KG1 (cell line): ENCODE measurements around the gene PSD.
"Not testable (repeated sequence)": the region's sequence is repeated elsewhere in the genome, so short reads cannot be mapped to it uniquely, and the experiment has no call there.

ENCODE experiments used
- DNase-seq: peaks from one replicate; lab custom pipeline; 2025; lab: John Stamatoyannopoulos, UW

PSD gene

DNA sequence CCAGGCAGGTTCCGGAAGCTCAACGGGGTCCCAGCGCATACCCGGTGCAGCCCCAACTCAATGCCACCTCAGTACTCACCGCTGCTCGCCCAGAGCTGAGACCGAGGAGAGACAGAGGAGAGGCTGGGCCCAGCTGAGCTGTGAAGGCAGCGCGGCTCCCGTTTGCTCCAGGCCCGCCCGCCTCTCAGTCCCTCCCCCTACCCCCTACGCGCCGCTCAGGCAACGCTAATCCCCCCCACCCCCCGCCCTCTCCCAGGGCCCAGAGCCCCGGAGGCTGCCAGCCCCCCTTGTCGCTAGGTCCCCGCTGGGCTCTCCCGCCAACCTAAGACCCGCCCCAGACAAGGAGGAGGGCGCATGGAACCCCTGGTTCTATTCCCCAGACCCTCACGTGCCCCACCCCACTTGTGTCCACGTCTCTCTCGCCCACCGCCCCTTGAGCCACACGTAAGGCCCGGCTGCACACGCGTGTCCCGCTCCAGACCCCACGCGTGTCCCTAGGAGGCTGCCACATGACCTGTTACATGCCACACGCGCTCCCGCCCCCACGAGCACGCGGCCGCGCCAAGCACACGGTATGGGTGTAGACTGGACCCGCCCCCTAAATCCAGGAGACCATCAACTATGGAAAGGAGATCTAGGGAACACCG, at the start of gene PSD:
PSD (minus strand) TSS at position 164 of the 647 bp plus-strand sequence. CDS start 1,747 bp downstream, outside the sequence.
- DNase-seq: no peak

DNA sequence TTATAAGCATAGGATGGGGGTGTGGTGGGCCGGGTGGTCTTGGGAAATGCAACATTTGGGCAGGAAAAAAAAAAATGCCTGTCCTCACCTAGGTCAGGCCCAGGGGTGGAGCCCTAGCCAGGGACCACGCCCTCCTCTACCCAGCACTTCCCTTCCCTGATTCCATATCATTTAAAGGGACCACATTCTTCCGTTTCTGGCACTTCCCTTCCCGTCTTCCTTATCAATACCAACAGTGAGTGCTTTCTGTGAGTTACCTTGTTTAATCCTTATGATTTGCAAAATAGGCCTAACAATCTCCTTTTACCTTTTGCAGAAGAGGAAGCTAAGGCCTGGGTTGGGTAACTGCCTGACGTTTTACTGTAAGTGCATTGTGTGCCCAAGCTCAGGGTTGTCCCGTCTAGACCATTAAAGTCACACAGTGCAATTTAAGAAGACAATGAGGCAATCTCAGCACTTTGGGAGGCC, 49.4 kb upstream of the PSD start:
- DNase-seq: no peak

DNA sequence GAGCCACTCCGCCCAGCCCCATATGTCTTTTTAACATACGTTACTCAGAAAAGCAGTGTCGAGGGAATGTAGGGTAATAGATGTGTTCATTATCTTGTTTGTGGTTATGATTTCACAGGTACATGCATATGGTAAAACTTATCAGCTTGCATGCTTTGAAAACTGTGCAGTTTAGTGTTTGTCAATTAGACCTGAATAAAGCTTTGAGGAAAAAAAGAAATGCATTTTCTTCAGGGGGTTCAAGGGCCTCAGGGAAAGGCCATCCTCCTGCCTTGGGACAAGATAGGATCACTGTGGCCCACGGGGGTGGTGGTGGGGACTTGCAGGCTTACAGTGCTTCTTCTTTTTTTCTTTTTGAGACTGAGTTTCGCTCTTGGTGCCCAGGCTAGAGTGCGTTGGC, 48.7 kb upstream of the PSD start:
- DNase-seq: no peak

DNA sequence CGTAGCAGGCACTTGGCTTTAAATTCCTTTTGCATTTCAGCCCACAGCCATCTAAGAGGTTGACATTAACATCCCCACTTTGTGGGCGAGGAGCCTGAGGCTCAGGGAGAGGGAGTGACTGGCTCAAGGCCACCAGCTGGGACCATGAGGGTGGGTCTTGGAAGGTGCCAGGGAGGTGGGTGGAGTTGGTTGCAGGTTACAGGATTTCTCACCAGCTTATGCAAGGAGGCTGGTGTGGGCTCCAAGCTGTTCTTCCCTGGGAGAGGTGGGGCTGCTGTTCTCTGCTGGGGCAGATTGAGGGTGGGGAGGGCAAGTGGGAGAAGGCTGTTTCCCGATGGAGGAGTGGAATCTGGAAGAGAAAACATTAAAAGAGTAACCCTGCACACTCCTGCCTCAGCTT, 46.9 kb upstream of the PSD start:
- DNase-seq: no peak

DNA sequence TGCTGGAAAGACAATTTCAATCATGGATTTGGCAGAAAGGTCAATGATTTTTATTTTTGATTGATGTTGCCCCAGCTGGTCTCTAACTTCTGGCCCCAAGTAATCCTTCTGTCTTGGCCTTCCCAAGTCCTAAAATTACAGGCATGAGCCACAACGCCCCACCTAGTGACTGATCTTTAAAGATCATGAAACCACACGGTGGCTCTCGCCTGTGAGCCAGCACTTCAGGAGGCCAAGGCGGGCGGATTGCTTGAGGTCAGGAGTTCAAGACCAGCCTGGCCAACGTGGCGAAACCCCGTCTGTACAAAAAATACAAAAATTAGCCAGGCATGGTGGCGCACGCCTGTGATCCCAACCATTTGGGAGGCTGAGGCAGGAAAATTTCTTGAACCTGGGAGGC, 45.4 kb upstream of the PSD start:
- DNase-seq: no peak

DNA sequence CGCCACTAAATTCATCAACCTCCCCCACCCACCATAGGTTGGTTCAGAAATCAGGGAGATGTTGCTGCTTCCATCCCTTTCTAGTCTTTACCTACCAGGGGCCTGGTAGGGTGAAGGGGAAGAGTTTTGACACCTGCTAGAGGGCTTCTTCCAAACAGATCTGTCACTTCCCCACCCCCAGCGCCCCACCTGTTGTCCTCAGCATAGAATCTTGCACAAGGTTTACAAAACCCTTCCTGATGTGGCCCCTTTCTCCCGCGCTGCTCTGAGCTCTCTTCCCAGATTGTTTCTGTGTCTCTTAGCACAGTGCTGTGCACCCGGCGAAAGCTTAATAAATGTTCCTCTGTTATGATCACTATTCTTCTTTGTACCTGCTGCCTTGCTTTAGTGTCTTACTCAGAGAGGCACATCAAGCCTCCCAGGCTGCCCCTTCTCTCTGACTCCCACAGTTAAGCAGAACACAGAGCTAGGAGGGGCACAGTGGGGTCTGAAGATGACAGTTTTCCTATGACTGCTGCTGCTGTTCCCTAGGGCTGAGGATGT, 44.0 kb upstream of the PSD start:
- no peak for DNase-seq

DNA sequence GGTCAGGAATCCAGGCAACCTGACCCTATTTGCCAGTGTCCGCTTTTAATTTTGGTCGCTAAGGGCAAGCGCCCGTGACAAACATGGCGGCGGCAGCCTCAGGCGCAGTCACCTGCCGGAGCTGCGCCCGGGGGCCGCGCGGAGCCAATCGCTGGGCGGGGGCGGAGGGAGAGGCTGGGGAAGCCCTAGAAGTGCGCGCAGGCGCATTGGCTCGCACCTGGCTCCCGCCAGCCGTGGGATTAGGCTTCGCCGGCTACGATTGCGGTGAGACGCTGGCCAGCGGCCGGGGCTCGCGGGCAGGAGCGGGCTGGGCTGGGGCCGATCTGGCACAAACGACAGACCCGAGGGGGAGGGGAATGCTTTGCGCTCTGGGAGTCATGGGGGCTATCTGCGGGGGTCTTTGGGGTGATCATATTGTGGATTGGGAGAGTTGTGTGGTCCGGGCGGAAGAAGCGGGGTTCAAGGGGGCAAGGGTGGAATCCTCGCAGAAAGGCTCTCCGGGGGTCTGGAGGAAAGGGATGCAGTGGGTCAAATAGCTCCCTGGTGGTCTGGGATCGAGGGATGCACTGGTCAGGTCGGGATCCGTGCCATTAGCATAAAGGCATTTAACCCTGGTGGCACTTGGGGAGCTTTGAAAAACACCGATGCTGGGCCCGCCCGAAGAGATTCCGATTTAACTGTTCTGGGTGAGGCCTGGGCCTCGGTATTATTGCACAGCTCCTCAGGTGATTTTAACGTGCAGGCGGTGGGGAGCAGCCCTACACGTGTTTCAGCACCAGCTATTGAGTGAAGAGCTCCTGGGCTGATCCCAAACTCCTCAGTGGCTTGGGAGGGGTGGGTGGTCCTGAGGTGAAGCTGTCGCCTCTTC, 42.8 kb upstream of the PSD start:
- DNase-seq: peak; percentile 86

DNA sequence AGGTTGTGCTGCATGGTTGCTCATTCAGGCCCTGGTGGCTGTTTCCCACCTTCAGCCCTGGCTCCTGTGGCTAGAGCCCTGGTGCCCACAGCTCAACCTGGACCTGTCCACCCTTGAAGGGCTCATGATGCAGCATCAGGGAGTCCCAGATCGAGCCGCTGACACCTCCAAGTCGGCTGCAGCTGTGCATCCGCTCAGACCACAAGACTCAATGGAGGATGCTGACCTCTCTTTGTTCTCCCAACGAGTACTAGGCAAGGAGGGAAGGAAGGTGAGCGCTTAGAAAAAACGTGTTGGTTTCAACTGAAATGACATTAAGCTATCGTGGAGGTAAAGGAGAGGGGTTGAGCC, 42.2 kb upstream of the PSD start:
- DNase-seq: no peak

DNA sequence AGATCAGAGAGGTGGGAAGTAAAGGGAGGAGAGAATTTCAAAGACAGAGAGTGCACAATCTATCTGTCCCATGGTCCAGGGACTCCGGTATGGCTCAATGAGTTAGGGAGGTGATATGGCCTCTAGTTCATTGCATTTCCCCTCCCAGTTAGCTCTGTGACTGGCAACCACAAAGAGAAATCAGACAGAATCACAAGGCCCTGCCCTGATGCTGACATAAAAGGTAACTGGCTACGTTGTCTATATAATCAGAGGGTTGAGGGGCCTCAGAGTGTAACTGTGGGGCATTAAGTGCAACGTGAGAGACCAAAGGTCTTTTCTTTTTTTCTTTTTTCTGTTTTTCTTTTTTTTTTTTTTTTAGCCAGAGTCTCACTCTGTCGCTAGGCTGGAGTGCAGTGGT, 40.1 kb upstream of the PSD start:
- no peak for DNase-seq

DNA sequence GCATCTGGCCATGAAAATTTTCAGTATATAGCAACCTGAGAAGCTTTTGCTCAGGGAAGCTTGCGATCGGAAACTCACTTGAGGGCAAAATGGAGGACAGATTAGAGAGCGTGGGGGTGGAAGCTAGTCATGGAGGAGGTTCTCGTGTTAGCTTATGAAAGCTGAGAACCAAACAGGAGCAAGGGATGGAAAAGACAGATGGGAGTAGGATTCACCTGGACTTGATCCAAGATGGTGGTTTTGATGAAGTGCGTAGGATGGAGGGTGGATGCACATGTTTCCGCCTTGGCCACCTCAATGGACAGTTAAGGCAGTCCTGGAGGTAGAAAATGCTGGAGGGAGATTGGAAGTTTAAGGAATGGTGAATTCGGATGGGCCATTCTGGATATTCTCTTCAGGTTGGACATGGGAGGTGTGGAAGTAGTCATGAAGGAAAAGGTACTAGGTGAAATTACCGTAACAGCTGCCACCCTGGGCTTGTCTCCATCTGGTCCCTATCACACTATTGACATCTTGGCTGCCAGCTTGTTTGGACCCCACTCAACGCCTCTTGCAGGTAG, 39.1 kb upstream of the PSD start:
- no peak for DNase-seq

DNA sequence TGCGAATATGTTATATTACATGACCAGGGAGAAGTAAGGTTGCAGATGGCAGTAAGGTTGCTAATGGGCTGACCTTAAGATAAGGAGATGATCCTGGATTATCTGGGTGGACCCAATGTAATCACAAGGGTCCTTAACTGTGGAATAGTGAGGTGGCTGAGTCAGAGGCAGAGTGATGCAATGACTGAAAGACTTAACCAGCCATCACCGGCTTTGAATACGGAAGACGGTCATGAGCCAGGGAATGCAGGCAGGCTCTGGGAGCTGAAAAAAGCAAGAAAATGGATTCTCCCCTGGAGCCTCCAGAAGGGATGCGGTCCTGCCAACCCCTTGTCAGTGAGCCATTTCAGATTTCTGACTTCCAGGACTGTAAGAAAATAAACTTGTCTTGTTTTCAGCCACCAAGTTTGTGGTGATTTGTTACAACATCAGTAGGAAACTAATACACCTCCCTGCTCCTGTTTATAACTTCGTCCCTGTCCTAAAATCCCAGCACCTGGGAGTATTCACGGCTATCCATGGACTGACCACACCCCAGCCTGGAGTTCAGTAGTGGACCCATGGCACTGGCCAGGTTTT, 37.4 kb upstream of the PSD start:
- DNase-seq: no peak

DNA sequence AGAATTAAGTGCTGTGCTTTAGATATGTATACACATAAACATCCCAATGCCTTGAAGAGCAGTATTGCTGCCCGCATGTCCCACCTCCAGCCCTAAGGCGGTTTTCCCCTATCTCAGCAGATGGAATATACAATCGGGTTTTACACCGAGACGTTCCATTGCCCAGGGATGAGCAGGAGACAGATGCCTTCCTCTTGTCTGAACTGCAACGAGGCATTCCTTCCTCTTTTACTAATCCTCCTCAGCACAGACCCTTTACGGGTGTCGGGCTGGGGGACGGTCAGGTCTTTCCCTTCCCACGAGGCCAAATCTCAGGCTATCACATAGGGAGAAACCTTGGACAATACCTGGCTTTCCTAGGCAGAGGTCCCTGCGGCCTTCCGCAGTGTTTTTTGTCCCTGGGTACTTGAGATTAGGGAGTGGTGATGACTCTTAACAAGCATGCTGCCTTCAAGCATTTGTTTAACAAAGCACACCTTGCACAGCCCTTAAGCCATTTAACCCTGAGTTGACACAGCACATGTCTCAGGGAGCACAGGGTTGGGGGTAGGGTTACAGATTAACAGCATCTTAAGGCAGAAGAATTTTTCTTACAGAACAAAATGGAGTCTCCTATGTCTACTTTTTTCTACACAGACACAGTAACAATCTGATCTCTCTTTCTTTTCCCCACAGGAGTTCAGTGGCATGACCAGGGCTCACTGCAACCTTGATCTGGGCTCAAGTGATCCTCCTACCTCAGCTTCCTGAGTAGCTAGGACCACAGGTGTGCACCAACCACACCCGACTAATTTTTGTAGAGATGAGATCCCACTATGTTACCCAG, 36.3 kb upstream of the PSD start:
- DNase-seq: not testable (repeated sequence)

DNA sequence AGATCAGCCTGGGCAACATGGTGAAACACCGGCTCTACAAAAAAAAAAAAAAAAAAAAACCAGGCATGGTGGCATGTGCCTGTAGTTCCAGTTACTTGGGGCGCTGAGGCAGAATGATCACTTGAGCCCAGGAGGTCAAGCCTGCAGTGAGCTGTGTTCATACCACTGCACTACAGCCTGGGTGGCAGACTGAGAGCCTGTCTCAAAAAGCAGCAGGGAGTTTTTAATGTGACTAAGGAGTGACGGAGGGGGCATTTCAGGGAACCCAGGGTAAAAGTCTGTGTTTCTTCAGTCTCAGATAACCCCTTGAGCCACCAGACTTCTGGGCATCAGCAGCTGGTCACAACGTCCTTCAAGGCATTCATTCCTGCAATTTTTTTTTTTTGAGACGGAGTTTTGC, 34.9 kb upstream of the PSD start:
- DNase-seq: no peak

DNA sequence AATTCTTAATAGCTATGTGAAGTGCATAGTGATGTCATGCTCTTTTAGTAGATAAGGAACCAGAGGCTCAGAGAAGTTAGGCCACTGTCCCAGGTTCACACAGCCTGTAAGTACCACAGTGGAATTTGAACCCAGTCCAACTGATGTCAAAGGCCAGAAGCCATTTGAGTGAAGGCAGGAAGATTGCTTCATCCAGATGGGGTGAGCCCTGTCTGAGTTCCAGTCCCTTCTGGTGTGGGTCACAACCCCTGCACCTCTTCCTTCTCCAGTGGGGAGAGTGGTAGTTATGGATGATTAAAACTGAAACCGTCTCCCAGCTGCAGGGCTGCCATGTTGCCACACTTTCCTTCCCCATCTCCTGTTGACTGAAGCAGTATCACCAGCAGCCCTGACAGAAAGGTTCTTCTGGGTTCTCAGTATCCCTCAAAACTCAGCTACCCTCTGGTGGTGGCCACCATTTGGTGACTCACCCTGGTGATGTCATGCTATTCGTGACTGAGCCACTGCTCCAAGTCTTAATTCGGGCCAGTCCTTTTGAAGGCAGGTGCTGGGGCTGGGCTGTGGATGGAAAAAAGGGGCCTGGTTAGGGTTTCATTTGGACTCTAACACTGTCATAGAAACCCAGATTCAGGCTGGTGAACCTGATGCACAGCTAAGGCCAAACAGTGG, 34.2 kb upstream of the PSD start:
- DNase-seq: no peak

DNA sequence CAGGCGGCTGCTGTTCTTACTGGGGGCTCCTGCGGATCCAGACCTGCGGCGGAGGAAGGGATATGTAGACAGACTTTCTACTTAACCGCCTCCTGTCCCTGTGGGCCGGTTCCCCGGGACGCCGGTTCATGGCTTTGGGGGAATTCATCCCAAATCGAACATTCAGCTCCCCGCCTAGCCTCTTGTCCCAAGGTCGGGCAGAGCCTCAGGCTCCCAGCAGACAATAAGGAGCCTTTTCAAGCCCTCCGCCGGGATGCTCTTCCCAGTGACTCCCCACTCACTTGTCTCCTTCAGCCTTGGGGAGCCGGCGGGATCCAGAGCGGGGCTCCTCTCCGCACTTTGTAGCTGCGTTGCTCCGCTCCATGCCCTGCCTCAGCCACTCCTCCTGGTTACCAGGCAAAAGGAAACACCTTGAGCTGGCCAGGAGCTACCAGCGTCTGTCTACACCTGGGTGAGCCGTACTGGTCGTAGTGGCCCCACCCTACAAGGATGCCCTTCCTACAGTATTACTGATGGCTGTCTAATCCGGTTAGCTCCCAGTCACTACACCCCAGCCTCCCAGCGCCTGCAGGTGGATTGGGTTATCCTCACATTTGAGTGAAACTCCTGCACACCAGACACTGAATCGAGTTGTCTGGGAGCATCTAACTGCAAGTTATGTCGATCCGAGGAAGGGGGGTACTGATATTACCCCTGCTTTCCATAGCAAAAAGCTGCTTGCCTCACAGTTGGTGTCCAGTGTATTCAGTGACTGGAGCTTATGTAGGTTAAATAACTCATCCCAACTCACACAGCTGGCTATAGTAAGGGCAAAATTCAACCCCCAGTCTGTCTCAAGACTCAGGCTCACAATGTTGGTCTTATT, 32.8 kb upstream of the PSD start, which contains the start of gene C10orf95:
C10orf95 (minus strand) TSS at position 439 of the 865 bp plus-strand sequence. CDS start 450 bp downstream, outside the sequence.
- DNase-seq: no peak

DNA sequence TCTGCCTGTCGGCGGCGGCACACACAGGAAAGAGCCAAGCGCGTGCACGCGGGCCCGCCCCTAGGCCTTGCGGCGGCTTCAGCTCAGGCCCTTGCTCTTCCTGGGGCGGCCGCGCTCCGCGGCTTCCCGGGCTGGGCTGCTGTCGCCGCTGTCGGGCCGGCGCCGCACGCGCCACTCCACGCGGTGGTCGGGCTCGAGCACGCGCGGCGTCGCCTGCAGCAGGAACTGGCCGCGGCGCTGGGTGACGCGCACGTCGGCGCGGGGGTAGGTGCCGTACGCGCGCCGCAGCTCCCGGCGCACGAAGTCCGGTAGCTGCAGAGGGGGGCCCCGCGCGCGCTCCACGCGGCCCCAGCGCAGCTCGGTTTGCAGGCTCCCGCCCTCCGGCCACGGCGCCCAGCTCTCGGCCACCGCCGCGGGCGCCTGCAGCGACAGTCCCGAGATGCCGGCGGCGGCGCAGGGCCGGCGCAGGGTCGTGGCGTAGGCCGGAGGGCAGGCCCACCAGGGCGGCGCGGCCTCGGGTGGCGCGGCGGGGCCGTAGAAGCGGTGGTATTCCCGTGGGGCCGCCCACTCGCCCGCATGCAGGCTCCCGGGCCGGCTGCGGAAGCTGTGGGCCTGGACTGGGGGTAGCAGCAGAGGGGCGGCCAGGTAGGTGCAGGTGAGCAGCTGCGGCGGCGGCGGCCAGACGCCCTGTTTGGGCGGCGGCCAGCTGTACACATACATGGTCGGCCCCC, 32.0 kb upstream of the PSD start:
- DNase-seq: peak; percentile 59

DNA sequence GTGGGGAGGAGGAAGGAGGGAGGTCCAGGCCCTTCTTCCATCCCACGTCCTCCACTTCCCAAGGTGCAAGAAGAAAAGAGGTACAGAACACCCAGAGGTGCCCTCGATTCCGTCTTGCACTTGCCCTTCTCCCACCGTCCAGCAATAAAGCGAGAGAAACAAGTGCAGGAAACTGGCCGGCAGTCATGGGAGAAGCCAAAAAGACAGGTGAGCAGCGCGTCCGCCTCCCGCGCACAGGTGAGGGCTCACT, 31.5 kb upstream of the PSD start:
- no peak for DNase-seq

DNA sequence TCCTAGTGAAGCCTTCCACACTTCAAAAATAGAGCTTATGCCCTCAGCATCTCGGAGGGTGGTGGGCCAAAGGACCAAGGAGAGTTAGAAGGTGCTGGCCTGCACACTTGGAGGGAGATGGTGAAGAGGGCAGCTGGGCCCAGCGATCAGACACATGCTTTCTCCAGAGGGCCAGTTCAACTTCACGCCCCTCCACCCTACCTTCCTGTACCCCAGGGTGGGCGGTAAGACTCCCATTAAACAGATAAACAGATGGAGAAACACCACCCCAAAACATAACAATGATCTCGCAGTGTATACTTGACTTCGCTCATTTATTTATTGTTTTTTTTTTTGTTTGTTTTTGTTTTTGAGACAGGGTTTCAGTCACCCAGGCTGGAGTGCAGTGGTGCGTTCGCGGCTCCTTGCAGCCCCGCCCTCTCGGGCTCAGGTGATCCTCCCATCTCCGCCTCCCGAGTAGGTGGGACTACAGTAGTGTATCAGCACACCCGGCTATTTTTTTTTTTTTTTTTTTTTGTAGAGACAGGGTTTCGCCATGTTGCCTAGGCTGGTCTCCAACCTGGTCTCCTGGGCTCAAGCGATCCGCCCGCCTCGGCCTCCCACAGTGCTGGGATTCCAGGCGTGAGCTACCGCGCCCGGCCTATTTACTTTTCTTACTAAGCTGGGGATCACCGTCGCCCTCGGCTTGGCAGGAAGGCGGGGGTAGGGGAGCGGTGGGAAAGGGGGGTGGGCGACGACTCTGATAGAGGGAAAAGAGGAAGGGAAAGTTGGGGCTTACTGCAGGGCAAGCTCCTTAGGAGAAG, 30.9 kb upstream of the PSD start:
- DNase-seq: peak; percentile 50

DNA sequence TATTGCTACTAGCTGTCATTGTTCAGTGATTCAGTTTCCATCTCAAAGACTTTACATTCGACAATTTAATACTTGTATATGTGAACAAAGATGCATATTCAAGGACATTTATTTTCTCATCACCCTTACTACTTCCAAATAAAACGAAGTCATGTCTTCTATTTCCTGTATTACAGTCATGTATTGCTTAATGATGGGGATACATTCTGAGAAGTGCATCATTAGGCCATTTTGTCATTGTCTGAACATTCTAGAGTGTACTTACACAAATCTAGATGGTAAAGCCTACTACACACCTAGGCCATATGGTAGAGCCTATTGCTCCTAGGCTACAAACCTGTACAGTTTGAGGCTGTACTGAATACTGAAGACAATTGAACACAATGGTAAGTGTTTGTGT, 26.3 kb upstream of the PSD start:
- DNase-seq: no peak
